ENCODE results near the gene DHRS1.

The DHRS1 gene

GRCh38 chr14:24260026-24260779 is 39.4 kb downstream of the DHRS1 start:
- TF ChIP-seq SIN3A (IDR thresholded peaks at IDR 0.05; ENCODE audit: borderline replicate concordance, insufficient read depth, low read length), result no peak
- no peak for TF ChIP-seq REST (IDR thresholded peaks at IDR 0.05; ENCODE audit: insufficient read depth in 1 of 2, low read depth in 2 of 2, low read length in 2 of 2)
- no peak for TF ChIP-seq POLR2AphosphoS5 (IDR thresholded peaks at IDR 0.05; ENCODE audit: low read depth, low read length)
- no peak for TF ChIP-seq FOXP2 (optimal IDR thresholded peaks at IDR 0.05; ENCODE audit: borderline replicate concordance, extremely low read depth, extremely low read length, insufficient read depth)
- TF ChIP-seq TAF1 (IDR thresholded peaks at IDR 0.05; ENCODE audit: borderline replicate concordance, insufficient read depth, low read length), result no peak

GRCh38 chr14:24259282-24260025 is 40.1 kb downstream of the DHRS1 start:
- TF ChIP-seq REST (IDR thresholded peaks at IDR 0.05; ENCODE audit: insufficient read depth in 1 of 2, low read depth in 2 of 2, low read length in 2 of 2) (no peak), SIN3A (IDR thresholded peaks at IDR 0.05; ENCODE audit: borderline replicate concordance, insufficient read depth, low read length) (no peak), TAF1 (IDR thresholded peaks at IDR 0.05; ENCODE audit: borderline replicate concordance, insufficient read depth, low read length) (no peak), POLR2AphosphoS5 (IDR thresholded peaks at IDR 0.05; ENCODE audit: low read depth, low read length) (no peak)

- TF ChIP-seq FOXP2 (optimal IDR thresholded peaks at IDR 0.05; ENCODE audit: borderline replicate concordance, extremely low read depth, extremely low read length, insufficient read depth) (no peak), TAF1 (IDR thresholded peaks at IDR 0.05; ENCODE audit: borderline replicate concordance, insufficient read depth, low read length) (no peak), POLR2AphosphoS5 (IDR thresholded peaks at IDR 0.05; ENCODE audit: low read depth, low read length) (no peak), SIN3A (IDR thresholded peaks at IDR 0.05; ENCODE audit: borderline replicate concordance, insufficient read depth, low read length) (no peak), REST (IDR thresholded peaks at IDR 0.05; ENCODE audit: insufficient read depth in 1 of 2, low read depth in 2 of 2, low read length in 2 of 2) (no peak)
Observed at GRCh38 chr14:24258548-24259265, 40.9 kb downstream of the DHRS1 start.

- TF ChIP-seq POLR2AphosphoS5 (IDR thresholded peaks at IDR 0.05; ENCODE audit: low read depth, low read length) (no peak), FOXP2 (optimal IDR thresholded peaks at IDR 0.05; ENCODE audit: borderline replicate concordance, extremely low read depth, extremely low read length, insufficient read depth) (no peak), REST (IDR thresholded peaks at IDR 0.05; ENCODE audit: insufficient read depth in 1 of 2, low read depth in 2 of 2, low read length in 2 of 2) (no peak), TAF1 (IDR thresholded peaks at IDR 0.05; ENCODE audit: borderline replicate concordance, insufficient read depth, low read length) (no peak), SIN3A (IDR thresholded peaks at IDR 0.05; ENCODE audit: borderline replicate concordance, insufficient read depth, low read length) (no peak)
Observed at GRCh38 chr14:24258119-24258518, 41.5 kb downstream of the DHRS1 start.

Measured in PFSK-1 (cell line).